ENCODE measurements around the gene POU2F1. TPM values are rescaled to one million over a fixed set of nuclear protein-coding genes. Genes with fewer than 3 reads are reported as not detected.

The POU2F1 gene
- total RNA-seq, 2 donors from 2014 or later = 6.2 to 13.5 TPM

DNA sequence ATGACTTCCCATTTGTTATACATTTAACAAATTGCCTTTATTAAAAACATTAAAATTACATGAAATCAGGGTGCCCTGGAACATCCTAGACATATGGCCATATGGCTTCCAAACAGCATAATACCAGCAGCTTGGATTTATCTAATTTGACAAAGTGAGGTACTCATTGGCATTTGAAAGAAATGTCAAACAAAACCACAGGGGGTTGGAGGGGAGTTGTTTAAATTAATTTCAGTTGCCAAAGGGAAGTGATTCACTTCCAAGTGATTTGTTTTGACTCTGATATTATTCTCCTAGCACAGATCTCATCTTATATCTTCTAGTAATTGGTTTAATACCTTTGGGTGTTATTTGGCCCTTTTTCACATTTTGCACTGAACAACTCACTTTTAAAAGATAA lies 24.5 kb upstream of the POU2F1 start:
- H3K36me3 ChIP-seq (replicated peaks in 1 of 2; ENCODE audit: insufficient read depth in 1 of 2, low read depth in 2 of 2) = no peaks in the 10 kb centered on the region
- no peak overlapping the region for H3K4me3 ChIP-seq
- ATAC-seq = no peak
- H3K9me3 ChIP-seq = no peaks in the 10 kb centered on the region
- DNase-seq = no peak
- intact Hi-C loops (cut with DNase I) = no loop called here
- TF ChIP-seq POLR2A (IDR thresholded peaks at IDR 0.05) = no peak
- TF ChIP-seq, protein P1, sequence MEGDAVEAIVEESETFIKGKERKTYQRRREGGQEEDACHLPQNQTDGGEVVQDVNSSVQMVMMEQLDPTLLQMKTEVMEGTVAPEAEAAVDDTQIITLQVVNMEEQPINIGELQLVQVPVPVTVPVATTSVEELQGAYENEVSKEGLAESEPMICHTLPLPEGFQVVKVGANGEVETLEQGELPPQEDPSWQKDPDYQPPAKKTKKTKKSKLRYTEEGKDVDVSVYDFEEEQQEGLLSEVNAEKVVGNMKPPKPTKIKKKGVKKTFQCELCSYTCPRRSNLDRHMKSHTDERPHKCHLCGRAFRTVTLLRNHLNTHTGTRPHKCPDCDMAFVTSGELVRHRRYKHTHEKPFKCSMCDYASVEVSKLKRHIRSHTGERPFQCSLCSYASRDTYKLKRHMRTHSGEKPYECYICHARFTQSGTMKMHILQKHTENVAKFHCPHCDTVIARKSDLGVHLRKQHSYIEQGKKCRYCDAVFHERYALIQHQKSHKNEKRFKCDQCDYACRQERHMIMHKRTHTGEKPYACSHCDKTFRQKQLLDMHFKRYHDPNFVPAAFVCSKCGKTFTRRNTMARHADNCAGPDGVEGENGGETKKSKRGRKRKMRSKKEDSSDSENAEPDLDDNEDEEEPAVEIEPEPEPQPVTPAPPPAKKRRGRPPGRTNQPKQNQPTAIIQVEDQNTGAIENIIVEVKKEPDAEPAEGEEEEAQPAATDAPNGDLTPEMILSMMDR (IDR thresholded peaks at IDR 0.05) = no peak
- H3K4me1 ChIP-seq = no peaks in the 10 kb centered on the region
- no peaks in the 10 kb centered on the region for H3K27me3 ChIP-seq
- H3K27ac ChIP-seq = no peak overlapping the region

DNA sequence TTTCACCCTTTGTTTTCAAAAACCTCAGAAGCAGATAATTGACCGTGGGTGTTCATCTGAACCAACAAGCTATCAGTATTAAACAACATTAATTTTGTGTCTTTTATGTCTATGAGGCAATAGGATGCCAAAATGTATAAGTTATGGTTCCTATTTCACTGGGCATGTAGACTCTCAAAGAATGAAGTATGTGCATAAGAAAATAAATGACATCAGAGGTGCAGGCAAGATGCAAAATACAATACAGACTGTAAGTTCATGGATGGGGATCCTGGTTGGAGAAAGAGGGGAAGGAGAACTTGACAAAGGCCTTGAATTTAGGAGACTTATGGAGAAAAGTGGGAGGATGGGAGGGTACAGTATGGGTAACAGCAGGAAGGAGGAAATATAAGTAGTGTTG lies 23.4 kb upstream of the POU2F1 start:
- 0% methylated on average over 1 of the region's 1 CpG for WGBS, 2 donors
- H3K4me1 ChIP-seq = no peaks in the 10 kb centered on the region
- intact Hi-C loops (cut with DNase I) = no loop called here
- H3K27ac ChIP-seq = no peak overlapping the region
- H3K36me3 ChIP-seq (replicated peaks in 1 of 2; ENCODE audit: insufficient read depth in 1 of 2, low read depth in 2 of 2) = no peaks in the 10 kb centered on the region
- H3K4me3 ChIP-seq = no peak overlapping the region
- H3K9me3 ChIP-seq = no peaks in the 10 kb centered on the region
- H3K27me3 ChIP-seq = no peaks in the 10 kb centered on the region
- DNase-seq (no peak), ATAC-seq (no peak)
- TF ChIP-seq POLR2A (IDR thresholded peaks at IDR 0.05) = no peak
- TF ChIP-seq, protein P1 (IDR thresholded peaks at IDR 0.05) = no peak

DNA sequence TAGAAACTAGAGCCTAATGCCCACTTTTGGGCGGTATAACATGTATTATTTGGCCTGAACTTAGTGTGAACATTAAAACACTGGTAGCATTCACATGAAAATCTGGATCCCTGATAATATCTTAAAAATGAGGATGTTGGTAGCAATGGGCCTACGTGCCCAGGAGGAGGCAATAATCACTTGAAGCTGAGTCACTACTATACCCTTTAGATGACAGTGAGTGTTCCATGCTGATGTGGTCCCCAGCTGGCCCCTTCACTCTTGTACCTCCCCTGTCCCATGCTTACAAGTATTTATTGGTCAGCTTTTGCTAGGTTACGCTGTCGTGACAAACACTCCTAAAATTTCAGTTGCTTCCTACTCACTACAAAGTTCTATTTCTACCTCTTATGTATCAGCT lies 23.0 kb upstream of the POU2F1 start:
- 88 to 89% methylated on average over 4 of the region's 4 CpGs for WGBS, 2 donors
- H3K27me3 ChIP-seq = no peaks in the 10 kb centered on the region
- TF ChIP-seq, protein P1 (IDR thresholded peaks at IDR 0.05) = no peak
- TF ChIP-seq POLR2A (IDR thresholded peaks at IDR 0.05) = no peak
- no peak overlapping the region for H3K27ac ChIP-seq
- H3K9me3 ChIP-seq = no peaks in the 10 kb centered on the region
- intact Hi-C loops (cut with DNase I) = no loop called here
- H3K4me1 ChIP-seq = no peaks in the 10 kb centered on the region
- DNase-seq (no peak), ATAC-seq (no peak)
- no peak overlapping the region for H3K4me3 ChIP-seq
- H3K36me3 ChIP-seq (replicated peaks in 1 of 2; ENCODE audit: insufficient read depth in 1 of 2, low read depth in 2 of 2) = no peaks in the 10 kb centered on the region

DNA sequence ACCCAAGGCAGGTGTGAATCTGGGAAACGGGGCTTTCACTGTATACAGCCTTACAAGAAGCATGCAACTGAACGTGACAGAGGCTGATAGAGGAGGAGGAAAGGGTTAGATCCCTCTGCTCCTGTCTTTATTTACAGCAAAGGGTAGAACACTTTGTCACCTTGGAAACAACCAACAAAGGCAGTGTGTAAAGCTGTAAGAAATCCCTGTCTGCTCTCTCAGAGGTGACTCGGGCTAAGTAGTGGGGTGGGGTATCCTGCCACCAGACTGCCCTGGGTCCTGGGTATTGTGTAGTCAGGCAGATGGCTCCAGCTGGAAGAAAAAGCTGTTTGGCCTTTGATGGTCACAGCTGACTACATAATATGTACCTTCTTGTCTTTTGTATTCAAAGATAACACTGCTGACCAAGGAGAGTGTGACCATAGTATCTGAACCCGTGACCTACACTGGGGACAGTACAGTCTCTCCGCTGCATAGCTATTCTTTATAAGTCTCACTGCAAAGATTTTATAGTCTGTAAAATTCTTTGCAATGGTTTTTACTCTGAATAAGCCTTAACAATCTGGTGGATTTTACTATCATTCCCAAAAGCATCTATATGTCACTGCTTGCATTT lies 22.1 kb upstream of the POU2F1 start:
- WGBS, 2 donors = 52 to 53% methylated on average over 5 of the region's 5 CpGs
- H3K4me3 ChIP-seq = no peak overlapping the region
- DNase-seq = no peak
- no peak overlapping the region for H3K27ac ChIP-seq
- TF ChIP-seq, protein P1 (IDR thresholded peaks at IDR 0.05) = no peak
- no peaks in the 10 kb centered on the region for H3K9me3 ChIP-seq
- H3K36me3 ChIP-seq (replicated peaks in 1 of 2; ENCODE audit: insufficient read depth in 1 of 2, low read depth in 2 of 2) = no peaks in the 10 kb centered on the region
- no peaks in the 10 kb centered on the region for H3K27me3 ChIP-seq
- intact Hi-C loops (cut with DNase I) = no loop called here
- no peak for ATAC-seq
- no peaks in the 10 kb centered on the region for H3K4me1 ChIP-seq

DNA sequence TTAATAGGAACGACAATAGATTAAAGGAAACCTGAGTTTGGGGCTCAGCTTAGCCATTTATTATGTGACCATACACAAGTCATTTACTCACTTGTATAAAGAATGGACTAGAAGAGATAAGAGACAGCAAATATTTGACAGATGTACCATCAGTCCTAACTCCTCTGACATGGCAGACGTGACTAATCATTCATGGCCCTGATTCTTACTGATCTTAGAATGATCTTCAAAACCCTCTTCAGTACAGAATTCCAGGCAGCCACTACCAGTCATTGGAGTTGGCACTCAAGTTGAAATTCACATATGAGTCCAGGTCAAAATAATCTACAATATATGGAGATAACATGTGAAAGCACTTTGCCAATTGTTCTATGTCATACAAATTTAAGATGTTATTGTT lies 21.0 kb upstream of the POU2F1 start:
- Histone ChIP-seq H3K27ac (no peak overlapping the region), H3K9me3 (no peaks in the 10 kb centered on the region), H3K36me3 (replicated peaks in 1 of 2; ENCODE audit: insufficient read depth in 1 of 2, low read depth in 2 of 2) (no peaks in the 10 kb centered on the region), H3K4me1 (no peaks in the 10 kb centered on the region), H3K4me3 (no peak overlapping the region), H3K27me3 (no peaks in the 10 kb centered on the region)
- TF ChIP-seq, protein P1 (IDR thresholded peaks at IDR 0.05) = no peak
- TF ChIP-seq POLR2A (IDR thresholded peaks at IDR 0.05) = no peak
- intact Hi-C loops (cut with DNase I) = no loop called here
- ATAC-seq (no peak), DNase-seq (no peak)
- 58 to 68% methylated on average over 2 of the region's 2 CpGs for WGBS, 2 donors

All from body of pancreas (tissue), 4 donors.